Adrenal gland (tissue), 12 donors: ENCODE results near the gene MAPK11. TPM values are rescaled to one million over a fixed set of nuclear protein-coding genes. Genes with fewer than 3 reads are reported as not detected.

Source experiments
- DNase-seq, 7 donors: peaks; one replicate each; pipeline ENCODE4 v3.0.0-alpha.2; 2019 to 2020
- H3K27ac ChIP-seq, 5 donors: fragments of 200-600 bp; sonication (generic) in 4 of 5; 1 replicate in 3 of 5; 2 replicates in 2 of 5; pipeline versions ENCODE4 v1.5.1 to v1.8.0; 2016 to 2020; ENCODE audit warnings: mild to moderate bottlenecking in 1 of 5
- H3K27me3 ChIP-seq: fragments of 200-600 bp; 2 replicates; pipeline ENCODE4 v1.8.0; 2021
- H3K36me3 ChIP-seq, 2 donors: fragments of 200-600 bp; replicated peaks in 1 of 2; 1 replicate in 1 of 2; 2 replicates in 1 of 2; pipeline versions ENCODE4 v1.5.1 to v1.8.0; 2018 to 2022
- H3K4me1 ChIP-seq, 2 donors: fragments of 200-600 bp; replicated peaks in 1 of 2; 1 replicate in 1 of 2; 2 replicates in 1 of 2; pipeline versions ENCODE4 v1.5.1 to v1.8.0; 2018 to 2021
- H3K4me3 ChIP-seq, 4 donors: fragments of 200-600 bp; sonication (generic) in 3 of 4; one replicate each; pipeline ENCODE4 v1.5.1; 2016 to 2018
- H3K9me3 ChIP-seq, 3 donors: fragments of 200-600 bp; sonication (generic) in 1 of 3; replicated peaks in 1 of 3; 1 replicate in 2 of 3; 2 replicates in 1 of 3; pipeline versions ENCODE4 v1.5.1 to v1.8.0; 2016 to 2021
- CTCF ChIP-seq, 6 experiments: fragments of 450-650 bp in 4 of 6; fragments of 200-600 bp in 2 of 6; sonication (generic) in 1 of 6; IDR thresholded peaks; 1 replicate in 5 of 6; 2 replicates in 1 of 6; pipeline versions ENCODE4 v1.5.1 to v1.8.0; 2016 to 2021; ENCODE audit warnings: antibody characterized with exemption in 6 of 6, mild to moderate bottlenecking in 2 of 6, moderate library complexity in 1 of 6
- POLR2A ChIP-seq, 2 donors: fragments of 450-650 bp; IDR thresholded peaks; one replicate each; pipeline ENCODE4 v1.6.1; 2017; ENCODE audit warnings: antibody characterized with exemption in 2 of 2, mild to moderate bottlenecking in 2 of 2, moderate library complexity in 1 of 2
- WGBS, 4 donors: extraction: QIAGEN DNeasy Blood & Tissue Kit in 2 of 4; methylation state at CpG; one replicate each; pipeline versions ENCODE4 v1.1.5 to v1.1.7; 2013 to 2017; 5-methylcytosine and 5-hydroxymethylcytosine counted together
- intact Hi-C, 2 donors: fragments of 100-400 bp; cut with DNase I; formaldehyde crosslinking; loops; one replicate each; pipeline versions ENCODE4 v1.14.1 to v1.15.0; 2022 to 2023
- polyA plus RNA-seq, 3 donors: library from polyadenylated mRNA; stranded (reverse); fragments of 200-250 nt in 2 of 3; fragments of 350-450 nt in 1 of 3; fragmentation: Illumina TruSeq in 1 of 3; extraction: RNeasy Lipid Tissue Mini Kit (QIAGEN cat#74804) in 1 of 3; gene quantifications; one replicate each; pipeline ENCODE4 v1.2.3, GENCODE V29; 2013 to 2014
- total RNA-seq, 9 donors: library from RNA; depleted of rRNA in 4 of 9; stranded (reverse); fragments of >200 nt in 4 of 9; fragments of 120-200 nt in 1 of 9; fragmentation: NEBNext Ultra II Directional in 1 of 9; extraction: Animal tissue kit (Norgen Biotek cat#: 25700) in 1 of 9; gene quantifications; one replicate each; pipeline versions ENCODE4 v1.1.0 to v1.2.4, GENCODE V29; 2013 to 2023
- donor health status: healthy with polysubstance abuse.
- donor health status: Bipolar disorder and iron deficiency.
- donor health status: DM: yes; HTN: yes; CAD: no.
- donor health status: DM: no; HTN: no; CAD: no.
- donor health status: DM: no; HTN: no; CAD: no.
- donor health status: DM: yes; HTN: yes; CAD: no.

The MAPK11 gene
- total and polyA plus RNA-seq, 12 donors, result 2.0 to 29.5 (median 6.7) TPM

- no peak overlapping the region for H3K4me3 ChIP-seq
- no peaks in the 10 kb centered on the region for H3K36me3 ChIP-seq
- H3K27ac ChIP-seq, result no peak overlapping the region
- intact Hi-C loops, result no loop called here
- no peaks in the 10 kb centered on the region for H3K27me3 ChIP-seq
- no peak for DNase-seq
- no peaks in the 10 kb centered on the region for H3K9me3 ChIP-seq
- peaks cover 2 to 5% of the 10 kb centered on the region in 2 donors for H3K4me1 ChIP-seq
- WGBS, 4 donors, result 60 to 80% (median 69%) methylated on average over 1 to 7 of the region's 7 CpGs
- TF ChIP-seq POLR2A (IDR thresholded peaks at IDR 0.05), result no peak
- no peak for TF ChIP-seq CTCF (IDR thresholded peaks at IDR 0.05)
These were observed 7.7 kb downstream of the MAPK11 start for GRCh38 chr22:50262460-50262911.

GRCh38 chr22:50261615-50262459 is 8.3 kb downstream of the MAPK11 start, which contains the start of gene MAPK12:
Gene MAPK12 (minus strand): TSS chr22:50261683. CDS start chr22:50261509, 174 bp downstream.
- Histone ChIP-seq H3K27me3 (no peaks in the 10 kb centered on the region), H3K36me3 (no peaks in the 10 kb centered on the region), H3K4me3 (peak within 1 kb of the TSS in 2 of 4 donors; percentile 16 to 57), H3K4me1 (no peaks in the 10 kb centered on the region), H3K9me3 (no peaks in the 10 kb centered on the region), H3K27ac (peak within 1 kb of the TSS in 2 of 5 donors; percentile 26 to 66)
- DNase-seq, result no peak
- TF ChIP-seq POLR2A (IDR thresholded peaks at IDR 0.05) (no peak), CTCF (IDR thresholded peaks at IDR 0.05) (no peak)
- 4 to 14% (median 6%) methylated on average over 11 to 60 of the region's 61 CpGs for WGBS, 4 donors
- intact Hi-C loops, result no loop called here

- DNase-seq, result peak in 1 of 7 donors; percentile 46
- H3K36me3 ChIP-seq, result no peaks in the 10 kb centered on the region
- WGBS, 4 donors, result 0 to 2% (median 1%) methylated on average over 9 to 92 of the region's 92 CpGs
- intact Hi-C loops, result no loop called here
- H3K27ac ChIP-seq, result peak overlapping the region in 2 of 5 donors; percentile 26 to 66
- H3K9me3 ChIP-seq, result no peaks in the 10 kb centered on the region
- no peaks in the 10 kb centered on the region for H3K4me1 ChIP-seq
- H3K27me3 ChIP-seq, result no peaks in the 10 kb centered on the region
- H3K4me3 ChIP-seq, result peak overlapping the region in 2 of 4 donors; percentile 16 to 57
- TF ChIP-seq CTCF (IDR thresholded peaks at IDR 0.05) (no peak), POLR2A (IDR thresholded peaks at IDR 0.05) (no peak)
These were observed 9.2 kb downstream of the MAPK11 start for GRCh38 chr22:50260801-50261614.

GRCh38 chr22:50260434-50260800 is 9.8 kb downstream of the MAPK11 start:
- H3K4me3 ChIP-seq, result peak overlapping the region in 2 of 4 donors; percentile 16 to 57
- WGBS, 4 donors, result 30 to 67% (median 41%) methylated on average over 1 to 11 of the region's 11 CpGs
- intact Hi-C loops, result no loop called here
- no peaks in the 10 kb centered on the region for H3K27me3 ChIP-seq
- H3K9me3 ChIP-seq, result no peaks in the 10 kb centered on the region
- H3K27ac ChIP-seq, result peak overlapping the region in 1 of 5 donors; percentile 66
- no peak for DNase-seq
- no peaks in the 10 kb centered on the region for H3K36me3 ChIP-seq
- TF ChIP-seq POLR2A (IDR thresholded peaks at IDR 0.05) (no peak), CTCF (IDR thresholded peaks at IDR 0.05) (no peak)
- H3K4me1 ChIP-seq, result no peaks in the 10 kb centered on the region
